ENCODE measurements around the gene SPSB2.
"Not testable (repeated sequence)": the region's sequence is repeated elsewhere in the genome, so short reads cannot be mapped to it uniquely, and the experiment has no call there.

SPSB2 gene

DNA sequence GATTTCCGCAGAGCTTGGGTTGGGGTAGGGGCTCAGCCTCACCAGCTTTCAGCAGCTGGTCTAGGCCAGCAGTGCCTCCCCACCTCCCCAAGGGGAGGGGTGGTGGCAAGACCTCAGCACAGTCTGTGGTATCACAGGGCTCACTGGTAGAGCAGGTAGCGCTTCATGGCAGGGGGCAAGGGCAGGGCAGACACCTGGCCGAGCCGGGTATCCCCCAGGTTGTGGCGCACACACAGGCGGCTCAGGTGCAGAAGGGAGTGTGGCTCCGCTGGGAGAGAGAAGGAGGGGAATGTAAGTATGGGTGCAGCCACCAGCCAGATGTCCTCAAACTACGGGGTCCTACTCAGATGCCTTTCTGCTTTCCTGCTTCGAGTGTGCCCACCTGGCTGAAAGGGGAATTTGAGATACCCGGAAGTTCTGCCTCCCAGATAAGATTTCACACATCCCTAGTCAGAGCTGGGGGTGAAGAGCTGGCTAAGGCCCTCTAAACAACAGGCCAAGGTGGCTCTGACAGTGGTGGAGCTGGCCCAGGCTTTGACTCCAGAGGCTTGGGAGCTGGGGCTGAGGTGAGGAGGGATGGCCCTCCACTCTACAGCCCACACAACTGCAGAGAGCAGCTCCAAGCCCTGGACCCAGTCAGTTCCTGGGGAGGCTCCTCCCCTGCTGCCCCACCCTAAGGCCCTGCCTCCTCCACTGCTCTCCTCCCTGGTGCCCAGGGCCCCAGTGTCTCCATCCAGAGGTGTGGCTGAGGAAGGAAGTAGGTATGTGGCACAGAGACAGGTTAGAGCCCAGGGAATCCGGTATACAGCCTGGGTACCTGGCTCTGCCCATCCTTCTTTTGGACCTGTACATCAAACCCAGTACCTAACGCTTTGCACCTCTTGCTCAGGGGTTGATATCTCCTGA, 1.8 kb downstream of the SPSB2 start:
- no peak for DNase-seq (ENCODE audit: low read depth)

DNA sequence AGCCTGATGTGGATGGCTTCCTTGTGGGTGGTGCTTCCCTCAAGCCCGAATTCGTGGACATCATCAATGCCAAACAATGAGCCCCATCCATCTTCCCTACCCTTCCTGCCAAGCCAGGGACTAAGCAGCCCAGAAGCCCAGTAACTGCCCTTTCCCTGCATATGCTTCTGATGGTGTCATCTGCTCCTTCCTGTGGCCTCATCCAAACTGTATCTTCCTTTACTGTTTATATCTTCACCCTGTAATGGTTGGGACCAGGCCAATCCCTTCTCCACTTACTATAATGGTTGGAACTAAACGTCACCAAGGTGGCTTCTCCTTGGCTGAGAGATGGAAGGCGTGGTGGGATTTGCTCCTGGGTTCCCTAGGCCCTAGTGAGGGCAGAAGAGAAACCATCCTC, 2.8 kb downstream of the SPSB2 start:
- DNase-seq (ENCODE audit: low read depth): not testable (repeated sequence)

DNA sequence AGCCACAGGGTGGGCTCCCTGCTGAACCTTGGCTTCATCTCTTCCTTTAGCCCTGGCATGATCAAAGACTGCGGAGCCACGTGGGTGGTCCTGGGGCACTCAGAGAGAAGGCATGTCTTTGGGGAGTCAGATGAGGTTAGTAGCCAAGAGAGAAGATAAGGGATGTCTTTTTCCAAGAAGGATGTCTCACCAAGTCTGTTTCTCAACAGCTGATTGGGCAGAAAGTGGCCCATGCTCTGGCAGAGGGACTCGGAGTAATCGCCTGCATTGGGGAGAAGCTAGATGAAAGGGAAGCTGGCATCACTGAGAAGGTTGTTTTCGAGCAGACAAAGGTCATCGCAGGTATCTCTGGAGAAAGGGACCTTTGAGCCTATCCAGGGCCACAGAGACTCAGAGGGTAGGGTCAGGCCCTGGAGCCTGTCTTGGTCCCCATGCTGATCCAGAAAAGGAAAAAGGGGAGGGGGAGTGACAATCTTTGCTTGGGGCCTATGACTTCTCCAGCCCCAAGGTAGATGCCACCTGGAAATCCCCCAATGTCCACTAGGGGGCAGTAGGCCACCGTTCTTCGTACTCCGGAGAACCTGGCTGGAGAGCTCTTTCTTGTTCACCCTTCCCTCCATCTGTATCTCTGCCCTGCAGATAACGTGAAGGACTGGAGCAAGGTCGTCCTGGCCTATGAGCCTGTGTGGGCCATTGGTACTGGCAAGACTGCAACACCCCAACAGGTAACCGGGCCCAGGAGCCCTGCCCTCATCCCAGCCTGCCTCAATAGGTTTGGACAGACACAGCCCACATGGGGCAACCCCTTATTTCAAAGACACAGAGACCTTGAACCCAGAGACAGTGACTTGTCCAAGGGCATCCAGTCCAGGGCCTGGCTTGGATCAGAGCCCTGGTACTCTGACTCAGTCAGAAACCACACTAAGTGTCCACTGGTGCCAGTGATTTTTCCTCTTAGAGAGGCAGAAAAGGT, 3.8 kb downstream of the SPSB2 start:
- DNase-seq (ENCODE audit: low read depth): peak; percentile 73

DNA sequence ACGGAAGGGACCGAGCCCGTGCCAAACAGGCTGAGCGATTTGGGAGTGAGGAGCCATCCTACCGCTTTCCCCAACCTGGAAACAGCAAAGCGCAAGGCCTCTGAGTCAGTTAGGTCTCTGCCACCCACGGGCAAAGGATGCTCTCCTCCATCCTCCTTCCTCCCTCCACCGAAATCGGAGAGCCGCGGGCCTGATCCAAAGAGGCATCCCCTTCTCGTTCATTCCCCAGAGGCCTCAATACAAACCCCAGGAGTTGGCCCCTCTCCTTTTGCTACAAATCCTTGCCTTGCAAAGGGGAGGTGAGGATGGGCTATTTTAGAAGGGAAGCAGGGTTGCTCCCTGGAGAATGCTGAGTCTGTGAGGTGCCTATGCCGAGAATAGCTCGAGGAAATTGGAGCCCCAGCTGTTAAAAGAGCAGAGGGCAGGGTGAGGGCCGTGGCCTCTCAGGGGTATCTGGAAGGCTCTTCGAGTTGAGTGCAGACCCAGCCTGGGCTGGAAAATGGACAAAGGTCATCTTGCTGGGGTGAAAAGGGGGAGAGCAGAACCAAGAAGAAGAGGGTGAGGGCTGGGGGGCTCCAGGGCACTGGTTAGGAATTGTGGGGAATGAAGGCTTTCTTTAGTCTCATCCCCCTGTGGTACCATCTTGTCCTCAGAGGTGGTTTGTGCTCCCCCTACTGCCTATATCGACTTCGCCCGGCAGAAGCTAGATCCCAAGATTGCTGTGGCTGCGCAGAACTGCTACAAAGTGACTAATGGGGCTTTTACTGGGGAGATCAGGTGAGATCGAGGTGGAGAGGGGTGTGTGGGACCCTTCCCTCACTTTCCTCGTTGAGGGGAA, 4.7 kb downstream of the SPSB2 start:
- no peak for DNase-seq (ENCODE audit: low read depth)

DNA sequence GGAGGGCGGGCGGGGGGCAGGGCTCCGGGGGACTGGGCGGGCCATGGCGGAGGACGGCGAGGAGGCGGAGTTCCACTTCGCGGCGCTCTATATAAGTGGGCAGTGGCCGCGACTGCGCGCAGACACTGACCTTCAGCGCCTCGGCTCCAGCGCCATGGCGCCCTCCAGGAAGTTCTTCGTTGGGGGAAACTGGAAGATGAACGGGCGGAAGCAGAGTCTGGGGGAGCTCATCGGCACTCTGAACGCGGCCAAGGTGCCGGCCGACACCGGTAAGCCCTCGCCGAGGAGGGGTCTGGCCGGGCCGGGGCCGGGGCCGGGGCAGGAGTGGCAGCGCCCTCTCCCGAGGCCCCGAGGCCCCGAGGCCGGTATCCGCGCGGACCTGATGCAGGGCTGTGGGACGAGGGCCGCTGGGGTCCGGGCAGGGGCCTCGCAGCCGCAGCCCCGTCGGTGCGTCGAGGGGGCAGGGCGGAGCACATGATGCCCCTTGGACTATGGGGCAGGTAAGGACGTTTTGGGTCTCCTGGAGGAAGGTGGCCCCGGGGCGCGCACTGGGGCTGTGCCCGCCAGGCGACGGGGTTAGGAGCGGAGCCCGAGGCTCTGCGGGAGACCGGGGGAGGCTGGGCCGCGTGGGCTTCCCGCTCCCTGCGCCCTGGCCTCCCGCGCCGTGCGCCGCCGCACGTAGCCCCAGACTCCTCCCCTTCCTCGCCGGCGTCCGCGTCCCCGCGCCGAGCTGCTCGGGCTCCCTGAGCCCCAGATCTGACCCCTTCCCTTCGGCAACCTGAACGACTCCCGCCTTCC, 5.5 kb downstream of the SPSB2 start, which contains the start of gene TPI1:
Gene TPI1, plus strand, starts transcription at position 119 of the 798 bp plus-strand sequence. Its CDS starts 36 bp downstream, at position 155.
- DNase-seq (ENCODE audit: low read depth): peak; percentile 68

DNA sequence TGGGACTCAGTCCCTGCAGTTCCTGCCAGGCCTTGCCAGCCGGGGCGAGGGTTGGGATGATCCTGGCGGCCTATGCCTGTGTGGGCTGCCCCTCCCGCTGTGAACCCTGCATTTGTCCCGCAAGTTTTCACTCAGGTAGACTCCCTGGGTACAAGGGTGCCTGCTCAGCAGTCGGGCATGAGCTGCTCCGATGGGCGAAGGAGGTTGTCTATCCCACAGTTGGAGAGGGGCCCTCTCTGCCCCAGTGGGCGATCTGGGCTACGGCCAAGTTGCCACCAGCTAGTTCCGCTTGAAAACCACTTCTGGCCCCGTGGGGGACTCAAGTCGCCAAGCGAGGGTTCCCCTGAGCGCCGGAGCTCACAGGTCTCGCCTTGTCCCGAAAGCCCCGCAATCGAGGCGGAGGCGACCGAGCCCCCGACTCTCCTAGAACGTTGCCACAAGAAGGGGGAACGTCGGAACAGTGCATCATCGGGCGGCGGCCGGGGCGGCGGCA, 6.1 kb downstream of the SPSB2 start:
- no peak for DNase-seq (ENCODE audit: low read depth)

DNA sequence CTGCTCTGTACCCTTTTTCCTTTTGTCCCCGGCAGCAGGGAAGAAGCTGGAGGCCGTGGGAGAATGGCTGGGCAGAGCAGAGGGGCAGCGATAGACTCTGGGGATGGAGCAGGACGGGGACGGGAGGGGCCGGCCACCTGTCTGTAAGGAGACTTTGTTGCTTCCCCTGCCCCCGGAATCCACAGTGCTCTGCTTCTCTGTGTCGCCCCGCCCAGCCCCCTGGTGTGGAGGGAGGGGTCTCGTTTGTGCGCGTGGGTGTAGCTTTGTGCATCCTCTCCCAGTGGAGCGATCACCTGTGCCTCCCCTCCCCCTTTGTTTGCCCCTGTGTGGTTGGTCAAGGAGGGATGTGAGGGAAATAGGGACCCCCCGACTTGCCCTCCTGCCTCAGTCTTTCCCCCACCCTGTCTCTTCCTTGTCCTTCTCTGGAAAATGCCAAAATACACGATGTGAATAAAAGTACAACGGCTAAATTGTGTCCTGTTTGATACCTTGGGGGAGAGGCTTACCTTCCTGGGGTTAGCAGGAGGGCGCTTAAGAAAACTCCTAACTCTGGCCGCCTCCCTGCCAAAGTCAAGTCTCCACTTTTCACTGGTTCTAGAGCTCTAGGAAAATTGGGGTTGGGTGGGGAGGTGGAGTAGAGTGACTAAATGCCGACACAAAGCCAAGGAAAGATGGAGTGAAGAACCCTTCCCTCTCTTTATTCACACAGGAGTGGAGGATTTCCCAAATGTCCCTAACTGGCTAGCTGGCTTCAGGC, 6.8 kb downstream of the SPSB2 start:
- no peak for DNase-seq (ENCODE audit: low read depth)

DNA sequence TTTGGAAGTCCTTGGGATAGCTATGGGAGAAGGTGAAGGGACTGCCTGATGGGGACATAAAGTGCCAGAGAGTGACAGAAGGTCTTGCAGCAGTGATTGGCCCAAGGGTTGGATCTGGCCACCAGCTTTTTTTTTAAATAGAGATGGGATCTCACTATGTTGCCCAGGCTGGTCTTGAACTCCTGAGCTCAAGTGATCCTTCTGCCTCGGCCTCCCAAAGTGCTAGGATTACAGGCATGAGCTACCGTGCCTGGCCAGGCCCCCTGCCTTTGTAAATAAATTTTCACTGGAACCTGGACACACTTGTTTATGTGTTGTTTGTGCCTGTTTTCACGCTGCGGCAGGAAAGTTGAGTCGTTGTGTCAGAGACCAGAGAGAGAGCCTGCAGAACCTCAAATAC, 7.8 kb downstream of the SPSB2 start:
- DNase-seq (ENCODE audit: low read depth): not testable (repeated sequence)

DNA sequence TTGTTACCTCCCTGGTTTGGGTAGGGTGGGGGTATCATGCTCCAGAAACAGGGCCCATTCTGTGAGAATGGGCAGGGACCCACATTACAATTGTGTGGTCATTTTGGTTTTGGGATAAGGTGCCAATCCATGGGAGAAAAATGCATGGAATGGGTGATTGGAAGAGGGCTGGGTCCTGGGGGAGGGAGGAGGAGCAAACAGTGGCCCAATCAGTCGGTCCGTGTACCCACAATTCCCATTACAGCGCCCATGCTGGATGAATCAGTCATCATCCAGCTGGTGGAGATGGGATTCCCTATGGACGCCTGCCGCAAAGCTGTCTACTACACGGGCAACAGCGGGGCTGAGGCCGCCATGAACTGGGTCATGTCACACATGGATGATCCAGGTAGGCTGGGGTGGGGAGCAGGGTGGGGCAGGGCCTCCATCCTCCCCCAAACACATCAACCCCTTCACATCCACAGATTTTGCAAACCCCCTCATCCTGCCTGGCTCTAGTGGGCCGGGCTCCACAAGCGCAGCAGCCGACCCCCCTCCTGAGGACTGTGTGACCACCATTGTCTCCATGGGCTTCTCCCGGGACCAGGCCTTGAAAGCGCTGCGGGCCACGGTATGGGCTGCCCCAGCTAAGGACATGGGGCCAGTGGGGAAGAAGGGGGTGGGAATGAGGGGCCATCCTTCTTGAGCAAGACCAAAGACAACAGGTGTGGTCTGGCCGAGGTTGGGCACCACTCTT, 9.3 kb downstream of the SPSB2 start:
- DNase-seq (ENCODE audit: low read depth): no peak

DNA sequence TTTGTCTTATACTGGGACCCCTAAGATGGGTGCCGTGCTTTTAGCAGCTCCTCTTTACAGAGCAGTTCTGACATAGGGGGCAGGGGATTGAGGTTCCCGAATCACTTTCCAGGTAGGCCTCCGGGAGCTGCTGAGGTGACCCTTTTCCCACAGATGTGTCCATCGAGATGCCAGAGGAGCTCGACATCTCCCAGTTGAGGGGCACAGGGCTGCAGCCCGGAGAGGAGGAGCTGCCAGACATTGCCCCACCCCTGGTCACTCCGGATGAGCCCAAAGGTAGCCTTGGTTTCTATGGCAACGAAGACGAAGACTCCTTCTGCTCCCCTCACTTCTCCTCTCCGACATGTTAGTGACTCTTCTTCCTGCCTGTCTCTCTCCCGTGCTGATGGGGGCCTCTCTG, 10.1 kb downstream of the SPSB2 start:
- DNase-seq (ENCODE audit: low read depth): no peak

DNA sequence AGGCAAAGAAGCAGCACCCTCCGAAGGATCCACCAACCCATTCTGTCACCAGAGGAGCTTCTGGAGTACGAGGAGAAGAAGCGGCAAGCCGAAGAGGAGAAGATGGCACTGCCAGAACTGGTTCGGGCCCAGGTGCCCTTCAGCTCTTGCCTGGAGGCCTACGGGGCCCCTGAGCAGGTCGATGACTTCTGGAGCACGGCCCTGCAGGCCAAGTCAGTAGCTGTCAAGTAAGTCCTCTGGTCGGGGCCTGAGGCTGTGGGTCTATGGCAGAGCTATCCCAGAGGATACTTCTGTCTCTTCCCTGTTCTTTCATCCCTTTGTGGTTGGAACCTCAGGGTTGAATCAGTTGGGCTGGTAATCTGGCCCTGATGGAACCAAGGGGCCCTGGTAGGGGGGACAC, 11.7 kb downstream of the SPSB2 start:
- no peak for DNase-seq (ENCODE audit: low read depth)

DNA sequence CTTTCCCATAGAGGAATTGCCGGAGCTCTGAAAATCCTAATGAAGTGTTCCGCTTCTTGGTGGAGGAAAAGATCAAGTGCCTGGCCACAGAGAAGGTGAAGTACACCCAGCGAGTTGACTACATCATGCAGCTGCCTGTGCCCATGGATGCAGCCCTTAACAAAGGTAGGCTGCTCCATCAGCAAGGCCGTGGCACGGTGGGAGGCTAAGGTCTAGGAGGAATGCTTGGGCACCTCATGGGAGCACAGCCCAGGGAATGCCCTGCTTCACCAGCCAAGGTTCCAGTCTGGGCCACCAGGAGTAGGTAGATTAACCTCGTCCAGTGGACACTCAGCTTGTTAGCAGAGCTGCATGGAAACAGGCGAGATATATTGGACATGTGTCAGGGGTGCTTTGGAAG, 12.2 kb downstream of the SPSB2 start:
- DNase-seq (ENCODE audit: low read depth): no peak

DNA sequence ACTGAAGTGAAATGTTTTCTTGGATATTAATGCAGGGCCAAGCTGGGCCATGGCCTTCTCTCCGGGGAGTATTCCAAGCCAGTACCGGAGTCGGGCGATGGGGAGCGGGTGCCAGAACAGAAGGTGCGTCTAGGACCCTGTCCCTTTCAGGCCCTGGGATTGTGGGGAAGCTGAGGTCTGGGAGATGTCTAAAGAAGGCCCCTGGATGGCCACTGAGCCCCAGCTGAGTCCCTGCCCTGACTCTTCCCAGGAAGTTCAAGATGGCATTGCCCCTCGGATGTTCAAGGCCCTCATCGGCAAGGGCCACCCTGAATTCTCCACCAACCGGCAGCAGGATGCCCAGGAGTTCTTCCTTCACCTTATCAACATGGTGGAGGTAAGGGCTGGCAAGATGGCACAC, 13.0 kb downstream of the SPSB2 start:
- DNase-seq (ENCODE audit: low read depth): no peak

DNA sequence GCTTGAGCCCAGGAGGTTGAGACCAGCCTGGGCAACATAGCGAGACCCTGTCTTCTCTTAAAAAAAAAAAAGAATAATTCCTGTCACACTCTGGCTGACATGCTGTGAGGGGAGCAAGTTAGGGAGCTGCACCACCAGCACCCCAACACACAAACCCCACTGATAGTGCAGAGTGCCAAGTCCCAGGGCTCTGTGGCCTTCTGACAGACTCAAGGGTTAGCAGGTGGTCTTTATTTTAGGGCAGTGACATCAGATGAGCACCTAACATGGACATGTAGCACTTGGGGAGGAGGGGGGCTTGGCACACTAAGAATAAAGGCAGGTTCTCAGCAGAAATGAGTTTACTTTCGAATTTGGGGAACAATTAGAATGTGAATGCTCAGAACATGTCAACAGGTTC, 14.3 kb downstream of the SPSB2 start:
- no peak for DNase-seq (ENCODE audit: low read depth)

DNA sequence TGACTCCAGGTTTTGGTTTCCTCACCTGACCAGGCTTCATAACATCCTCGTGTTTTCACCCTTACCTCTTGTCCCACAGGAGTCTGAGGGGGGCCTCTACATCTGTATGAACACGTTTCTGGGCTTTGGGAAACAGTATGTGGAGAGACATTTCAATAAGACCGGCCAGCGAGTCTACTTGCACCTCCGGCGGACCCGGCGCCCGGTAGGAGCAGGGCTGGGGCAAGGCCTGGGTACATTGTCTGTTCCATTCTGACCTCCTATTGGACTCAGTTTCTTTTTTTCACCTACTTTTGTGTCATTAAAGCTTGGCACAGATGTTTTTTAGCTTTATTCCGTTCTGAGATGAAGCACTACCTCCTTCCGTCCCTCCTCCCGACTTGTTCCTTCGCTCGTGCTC, 17.8 kb downstream of the SPSB2 start:
- no peak for DNase-seq (ENCODE audit: low read depth)

DNA sequence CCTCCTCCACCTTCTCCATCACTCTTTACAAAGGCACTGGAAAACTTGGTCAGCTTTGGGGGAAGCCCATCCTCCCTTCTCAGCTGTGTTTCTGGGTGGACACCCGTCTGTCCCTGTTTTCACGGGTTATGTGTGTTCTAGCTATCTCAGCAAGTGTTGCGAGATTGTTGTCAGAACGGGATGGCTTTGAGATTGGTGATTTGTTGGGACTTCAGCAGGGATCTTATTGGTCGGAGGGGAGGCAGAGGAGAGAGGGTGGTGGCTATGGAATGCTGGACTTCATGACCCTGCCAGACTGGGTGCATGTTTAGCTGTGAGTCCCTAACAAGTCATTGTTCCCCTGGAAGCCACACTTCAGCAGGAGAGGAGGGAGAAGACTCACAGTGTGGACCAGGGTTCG, 19.1 kb downstream of the SPSB2 start:
- no peak for DNase-seq (ENCODE audit: low read depth)

DNA sequence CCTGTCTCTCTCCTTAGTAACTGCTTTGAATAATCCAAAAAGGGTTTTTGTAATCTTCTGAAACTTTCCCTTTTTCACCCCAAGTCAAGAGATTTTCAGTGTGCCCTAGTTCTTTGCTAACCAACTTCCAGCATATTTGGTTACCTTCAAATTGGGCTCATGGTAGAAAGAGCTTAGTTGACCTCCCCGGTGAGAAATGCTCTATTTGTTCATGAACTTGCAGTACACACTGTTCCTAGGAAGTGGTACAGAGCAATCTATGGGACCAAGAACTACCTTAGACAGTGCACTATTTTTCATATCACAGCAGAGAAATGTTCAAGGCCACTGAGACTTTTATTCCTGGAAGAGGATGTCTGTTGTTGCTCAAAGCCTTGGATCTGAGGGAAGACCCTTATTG, 19.5 kb downstream of the SPSB2 start:
- DNase-seq (ENCODE audit: low read depth): no peak

DNA sequence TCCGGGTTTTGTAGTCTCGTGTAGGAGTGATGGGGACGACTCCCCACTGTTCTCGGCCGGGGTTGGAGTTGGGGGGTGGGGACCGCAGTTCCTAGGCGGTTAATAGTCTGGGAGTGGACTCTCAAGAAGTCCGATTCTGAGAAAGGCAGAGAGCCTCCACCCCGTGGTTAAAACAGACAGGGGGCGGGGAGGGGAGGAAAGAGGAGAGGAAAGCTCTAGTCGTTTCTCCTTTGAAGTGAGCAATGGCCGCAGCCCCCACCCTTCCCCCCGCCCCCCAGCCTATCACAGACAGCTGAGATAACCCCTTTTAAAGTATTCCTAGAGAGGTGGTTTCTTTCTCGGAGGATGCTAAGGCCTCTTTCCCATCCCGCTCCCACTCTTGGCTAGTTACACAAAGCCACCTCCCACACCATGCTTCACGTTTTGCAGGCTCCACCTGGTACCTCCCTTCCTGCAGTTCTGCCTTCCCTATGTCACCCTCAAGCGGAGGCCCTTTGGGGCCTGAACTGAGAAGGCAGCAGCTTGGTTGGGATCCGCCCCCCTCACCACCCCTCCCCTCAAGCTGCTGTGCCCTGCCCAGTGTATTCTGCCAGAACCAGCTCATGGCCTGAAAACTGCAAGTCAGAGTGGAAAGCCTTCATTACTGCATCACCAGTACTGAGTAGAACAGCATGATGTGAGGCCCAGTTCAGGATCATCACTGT, 20.3 kb downstream of the SPSB2 start:
- DNase-seq (ENCODE audit: low read depth): peak; percentile 38
